HepG2 (cell line): ENCODE results near the gene SMARCB1. TPM values are rescaled to one million over a fixed set of nuclear protein-coding genes. Genes with fewer than 3 reads are reported as not detected.

Experiments
- ATAC-seq: fragments of 200-7000 bp; cut with Tn5 transposase; 3 replicates; pipeline ENCODE4 v1.9.1; 2020; ENCODE audit warnings: mild to moderate bottlenecking, moderate library complexity
- BruUV-seq: library from RNA; stranded (reverse); fragments of 400-500 nt; replicated peaks from 2 replicates; lab custom pipeline; 2021; lab: Mats Ljungman, UMichigan
- CTCF ChIA-PET: fragments of 300-600 bp; formaldehyde crosslinking; extraction: SDS; loops from one replicate; lab custom pipeline; 2021; ENCODE audit warnings: low total read pairs, inconsistent platforms, low intra/inter-chr PET ratio; lab: Yijun Ruan, JAX
- POLR2A ChIA-PET: fragments of 350-600 bp; sonication (Branson Sonifier 250); formaldehyde crosslinking; loops from one replicate; lab custom pipeline; 2020; ENCODE audit warnings: antibody characterized with exemption, inconsistent platforms; lab: Yijun Ruan, JAX
- DNase-seq: peaks from one replicate; pipeline ENCODE4 v3.0.0-alpha.2; 2015; ENCODE audit warnings: low spot score
- FAIRE-seq: peaks from 3 replicates; lab custom pipeline; 2011; peaks lifted over from hg19 to GRCh38; lab: Jason Lieb, UNC
- H2AFZ ChIP-seq: one replicate; pipeline ENCODE4 v1.6.1; 2011; ENCODE audit warnings: low read length, inconsistent platforms
- H3K27ac ChIP-seq: fragments of 300-600 bp; 3 replicates; pipeline ENCODE4 v1.8.0; 2011; ENCODE audit warnings: mixed run types, mild to moderate bottlenecking, mixed read lengths, low read length, inconsistent platforms; ENCODE audit not compliant: insufficient read depth; ENCODE audit errors: extremely low read length
- H3K27me3 ChIP-seq, 2 experiments: fragments of 200-600 bp in 1 of 2; 2 replicates in 1 of 2; 3 replicates in 1 of 2; pipeline versions ENCODE4 v1.6.0 to v1.8.0; 2011; ENCODE audit warnings: low read length in 2 of 2, mild to moderate bottlenecking in 2 of 2, moderate library complexity in 2 of 2, inconsistent platforms in 1 of 2; ENCODE audit not compliant: insufficient read depth in 2 of 2, control insufficient read depth in 1 of 2
- H3K36me3 ChIP-seq, 2 experiments: fragments of 200-600 bp in 1 of 2; replicated peaks in 1 of 2; 2 replicates in 1 of 2; 3 replicates in 1 of 2; pipeline versions ENCODE4 v1.5.1 to v1.8.0; 2011; ENCODE audit warnings: low read length in 2 of 2, inconsistent platforms in 1 of 2; ENCODE audit not compliant: insufficient read depth in 2 of 2, control insufficient read depth in 1 of 2
- H3K4me1 ChIP-seq: 2 replicates; pipeline ENCODE4 v1.5.1; 2012; ENCODE audit warnings: low read length, inconsistent platforms; ENCODE audit not compliant: insufficient read depth
- H3K4me2 ChIP-seq: 2 replicates; pipeline ENCODE4 v1.6.0; 2011; ENCODE audit warnings: low read depth, low read length, inconsistent platforms
- H3K4me3 ChIP-seq, 3 experiments: fragments of 200-600 bp in 1 of 3; sonication (generic), shearing (Covaris generic) in 1 of 3; replicated peaks in 1 of 3; 2 replicates each; pipeline ENCODE4 v1.5.1; 2011 to 2016; ENCODE audit warnings: low read length in 3 of 3, inconsistent platforms in 2 of 3, low read depth in 2 of 3, mild to moderate bottlenecking in 2 of 3, control low read depth in 1 of 3, mixed read lengths in 1 of 3; ENCODE audit not compliant: insufficient read depth in 1 of 3
- H3K79me2 ChIP-seq: one replicate; pipeline ENCODE4 v1.6.1; 2011; ENCODE audit warnings: low read length, inconsistent platforms; ENCODE audit not compliant: insufficient read depth
- H3K9ac ChIP-seq: 2 replicates; pipeline ENCODE4 v1.6.0; 2011; ENCODE audit warnings: mild to moderate bottlenecking, low read depth, low read length, inconsistent platforms; ENCODE audit not compliant: insufficient read depth
- H3K9me3 ChIP-seq: 2 replicates; pipeline ENCODE4 v1.5.1; 2012; ENCODE audit warnings: mild to moderate bottlenecking, low read length
- H4K20me1 ChIP-seq: 2 replicates; pipeline ENCODE4 v1.6.0; 2011; ENCODE audit warnings: inconsistent platforms, mild to moderate bottlenecking, low read length, moderate library complexity; ENCODE audit not compliant: insufficient read depth
- FOXP1 ChIP-seq, 2 experiments: fragments of 450-650 bp in 1 of 2; IDR thresholded peaks; 2 replicates each; pipeline ENCODE4 v1.6.1; 2017 to 2018; ENCODE audit warnings: antibody characterized with exemption in 1 of 2
- JARID2 ChIP-seq: sonication (generic); formaldehyde crosslinking; IDR thresholded peaks from 2 replicates; pipeline ENCODE4 v1.8.1; 2023; ENCODE audit warnings: missing genetic modification reagents, inconsistent platforms; ENCODE audit not compliant: insufficient replicate concordance
- MTF2 ChIP-seq: sonication (generic); formaldehyde crosslinking; IDR thresholded peaks from 2 replicates; pipeline ENCODE4 v1.5.0; 2020; ENCODE audit warnings: missing genetic modification reagents, borderline replicate concordance
- NFATC3 ChIP-seq: sonication (generic); formaldehyde crosslinking; IDR thresholded peaks from 2 replicates; pipeline ENCODE4 v1.5.1; 2020; ENCODE audit warnings: mild to moderate bottlenecking, missing genetic modification reagents
- NFE2L1 ChIP-seq: sonication (generic); formaldehyde crosslinking; IDR thresholded peaks from 2 replicates; pipeline ENCODE4 v1.4.0; 2020; ENCODE audit warnings: missing genetic modification reagents, mild to moderate bottlenecking, borderline replicate concordance
- PCBP1 ChIP-seq: fragments of 200-400 bp; formaldehyde crosslinking; IDR thresholded peaks from 2 replicates; pipeline ENCODE4 v1.6.1; 2017; ENCODE audit warnings: mild to moderate bottlenecking, low read depth, low read length, borderline replicate concordance
- RFXANK ChIP-seq: IDR thresholded peaks from 2 replicates; pipeline ENCODE4 v1.6.1; 2016
- SRSF1 ChIP-seq: fragments of 200-400 bp; formaldehyde crosslinking; optimal IDR thresholded peaks from 2 replicates; pipeline ENCODE3; 2017; ENCODE audit warnings: mild to moderate bottlenecking, low read depth, low read length, moderate library complexity
- TEAD3 ChIP-seq: optimal IDR thresholded peaks from 2 replicates; pipeline ENCODE3; 2016; ENCODE audit warnings: borderline replicate concordance
- ZFP36L2 ChIP-seq: sonication (generic); formaldehyde crosslinking; IDR thresholded peaks from 2 replicates; pipeline ENCODE4 v1.4.0; 2020; ENCODE audit warnings: missing genetic modification reagents
- ZNF362 ChIP-seq: sonication (generic); formaldehyde crosslinking; IDR thresholded peaks from 2 replicates; pipeline ENCODE4 v1.4.0; 2020; ENCODE audit warnings: missing genetic modification reagents, mild to moderate bottlenecking, borderline replicate concordance
- ZNF501 ChIP-seq: sonication (generic); formaldehyde crosslinking; IDR thresholded peaks from 2 replicates; pipeline ENCODE4 v1.5.1; 2020; ENCODE audit warnings: mild to moderate bottlenecking, moderate library complexity, missing genetic modification reagents
- WGBS: methylation state at CpG from one replicate; pipeline ENCODE4 v1.1.6; 2017; ENCODE audit warnings: low lambda C conversion rate; 5-methylcytosine and 5-hydroxymethylcytosine counted together
- in situ Hi-C: cut with HindIII; loops from 2 replicates; pipeline ENCODE4 v1.10.0; 2017; ENCODE audit warnings: low pct_unique_long_range_greater_than_20kb; ENCODE audit not compliant: extremely low pct_ligation_motif_present
- intact Hi-C: fragments of 100-400 bp; cut with micrococcal nuclease; formaldehyde crosslinking; loops from one replicate; pipeline ENCODE4 v1.10.0; 2022; ENCODE audit not compliant: unreplicated experiment
- polyA plus RNA-seq, 8 experiments: library from polyadenylated mRNA; depleted of rRNA in 3 of 8; stranded (reverse) in 7 of 8; unstranded in 1 of 8; fragments of >200 nt; fragmentation: Illumina TruSeq in 4 of 8; extraction: Trizol in 4 of 8; gene quantifications; 2 replicates each; pipeline versions ENCODE4 v1.2.1 to v1.2.3, GENCODE V29; 2011 to 2016; ENCODE audit warnings: low read depth in 4 of 8, missing spikeins in 1 of 8, mixed read lengths in 1 of 8; ENCODE audit not compliant: insufficient read depth in 1 of 8
- total RNA-seq, 5 experiments: library from RNA; depleted of rRNA; stranded (reverse); fragments of >200 nt; fragmentation: Illumina TruSeq; extraction: Trizol; gene quantifications; 2 replicates each; pipeline ENCODE4 v1.2.3, GENCODE V29; 2016; ENCODE audit warnings: low read depth in 1 of 5

The SMARCB1 gene
- total and polyA plus RNA-seq, 2 of the 13 experiments (the other 11 are each of a cell fraction or from before 2014, with no cell fraction given), result 74.0 to 166 TPM

- 100% methylated on average over 1 of the region's 2 CpGs for WGBS
- no peak overlapping the region for H2AFZ ChIP-seq
- no peaks in the 10 kb centered on the region for H3K9me3 ChIP-seq
- no peak overlapping the region for H3K4me2 ChIP-seq
- H3K4me3 ChIP-seq, result no peak overlapping the region
- H3K79me2 ChIP-seq, result no peaks in the 10 kb centered on the region
- H3K4me1 ChIP-seq, result peaks cover 6% of the 10 kb centered on the region; the same call in 1 of the 2 replicates
- BruUV-seq, result no TSS peak
- H3K27ac ChIP-seq, result no peak overlapping the region
- TF ChIP-seq ZNF501 (CRISPR knock-in tag) (no peak), MTF2 (no peak), NFATC3 (CRISPR knock-in tag) (no peak), NFE2L1 (CRISPR knock-in tag) (no peak), ZNF362 (CRISPR knock-in tag) (no peak), JARID2 (CRISPR knock-in tag) (no peak)
- intact Hi-C loops (no loop called here), in situ Hi-C loops (no loop called here)
- H3K36me3 ChIP-seq, result peaks cover 11 to 35% of the 10 kb centered on the region in 2 experiments; a peak in 4 of 5 replicates
- ChIA-PET CTCF (no interaction called here), POLR2A (interaction anchor here (1.0 kb wide), 1 partner anchor 18 kb away, joined by 3 read pairs; the partner anchor contains the start of gene SLC2A11)
- ATAC-seq (no peak), DNase-seq (no peak), FAIRE-seq (no peak)
- H3K9ac ChIP-seq, result no peak overlapping the region
- no peaks in the 10 kb centered on the region for H4K20me1 ChIP-seq
- no peaks in the 10 kb centered on the region for H3K27me3 ChIP-seq
Measured at GRCh38 chr22:23875801-23876200, 89.0 kb downstream of the SMARCB1 start.

GRCh38 chr22:23877566-23877965 is 90.8 kb downstream of the SMARCB1 start:
- CTCF ChIA-PET, result no interaction called here
- TF ChIP-seq FOXP1 (IDR thresholded peaks at IDR 0.05) (no peak), FOXP1 (CRISPR knock-in tag; IDR thresholded peaks at IDR 0.05) (no peak), TEAD3 (CRISPR knock-in tag) (no peak), SRSF1 (no peak), ZFP36L2 (CRISPR knock-in tag) (no peak), PCBP1 (no peak), RFXANK (CRISPR knock-in tag) (no peak)
- Histone ChIP-seq H2AFZ (no peak overlapping the region), H3K79me2 (no peaks in the 10 kb centered on the region), H3K27ac (no peak overlapping the region), H3K9me3 (no peaks in the 10 kb centered on the region), H3K4me3 (no peak overlapping the region), H3K27me3 (no peaks in the 10 kb centered on the region), H3K4me2 (no peak overlapping the region), H3K4me1 (peaks cover 7% of the 10 kb centered on the region; the same call in 1 of the 2 replicates), H3K9ac (no peak overlapping the region), H3K36me3 (peaks cover 14 to 35% of the 10 kb centered on the region in 2 experiments; a peak in 4 of 5 replicates), H4K20me1 (no peaks in the 10 kb centered on the region)
- in situ Hi-C loops (no loop called here), intact Hi-C loops (no loop called here)
- BruUV-seq, result no TSS peak
- POLR2A ChIA-PET, result no interaction called here
- no peak for DNase-seq
- WGBS, result 95% methylated on average over 2 of the region's 8 CpGs
- no peak for FAIRE-seq
- ATAC-seq, result no peak
